HG03196 (cell line): ENCODE data around the gene TTC9C.
A peak's percentile ranks its signal among the peaks of the same experiment; 100 is the strongest.
"Not testable (repeated sequence)": the region's sequence is repeated elsewhere in the genome, so short reads cannot be mapped to it uniquely, and the experiment has no call there.

ENCODE experiments used
- ATAC-seq: cut with Tn5 transposase; IDR thresholded peaks from one replicate; pipeline ENCODE4 v1.9.1; 2021; ENCODE audit not compliant: unreplicated experiment

TTC9C gene

DNA sequence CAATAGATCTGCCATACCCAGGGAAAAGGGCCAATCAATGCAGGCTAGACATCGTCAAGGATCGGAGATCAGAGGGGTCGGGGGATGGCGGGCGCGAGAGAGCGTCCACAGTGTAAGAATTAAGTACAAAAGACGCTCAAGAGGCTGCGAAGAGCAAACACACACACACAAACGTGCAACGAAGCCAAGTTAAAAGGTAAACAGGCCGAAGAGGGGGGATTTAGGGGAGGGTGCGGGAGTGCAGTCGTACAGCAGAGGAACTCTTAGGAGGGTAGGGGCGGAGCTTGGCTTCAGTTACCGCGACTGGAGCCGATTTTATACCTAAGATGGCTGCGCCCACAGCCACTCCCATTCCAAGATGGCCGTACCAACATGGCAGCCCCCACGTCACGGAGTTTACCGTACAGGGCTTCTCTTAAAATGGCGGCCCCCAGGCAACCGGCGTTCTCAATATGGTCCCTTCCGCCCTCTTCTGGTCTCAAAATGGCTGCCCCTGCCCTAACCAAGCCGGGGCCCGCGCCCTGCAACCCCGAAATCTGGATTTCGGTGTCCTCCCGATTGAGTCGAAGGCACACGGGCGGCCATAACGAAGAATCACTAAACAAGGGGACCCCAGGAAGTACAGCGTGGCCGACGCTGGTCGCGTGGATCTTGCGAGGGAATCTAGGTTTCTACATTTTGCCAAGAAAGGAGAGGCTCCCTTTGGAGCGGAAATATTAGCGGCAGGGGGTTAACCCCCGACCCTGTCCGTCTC, 18.9 kb upstream of the TTC9C start:
- ATAC-seq, result peak; percentile 62

DNA sequence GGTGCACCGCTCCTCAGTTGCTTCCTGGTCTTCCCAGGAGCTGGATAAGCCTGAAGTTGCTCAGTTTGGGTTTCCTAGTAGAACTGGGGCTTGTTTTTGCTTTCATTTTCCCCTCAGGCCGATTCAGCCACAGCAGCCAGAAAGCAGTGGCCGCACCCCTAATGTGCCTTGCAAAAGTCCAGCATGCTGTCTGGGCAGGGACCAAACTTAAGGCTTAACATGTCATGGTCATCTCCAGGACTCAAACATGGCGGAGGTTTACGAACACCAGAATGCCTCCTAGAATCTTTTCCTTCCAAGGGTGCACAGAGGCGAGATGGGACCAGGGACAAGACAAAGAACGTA, 18.3 kb upstream of the TTC9C start:
- no peak for ATAC-seq

DNA sequence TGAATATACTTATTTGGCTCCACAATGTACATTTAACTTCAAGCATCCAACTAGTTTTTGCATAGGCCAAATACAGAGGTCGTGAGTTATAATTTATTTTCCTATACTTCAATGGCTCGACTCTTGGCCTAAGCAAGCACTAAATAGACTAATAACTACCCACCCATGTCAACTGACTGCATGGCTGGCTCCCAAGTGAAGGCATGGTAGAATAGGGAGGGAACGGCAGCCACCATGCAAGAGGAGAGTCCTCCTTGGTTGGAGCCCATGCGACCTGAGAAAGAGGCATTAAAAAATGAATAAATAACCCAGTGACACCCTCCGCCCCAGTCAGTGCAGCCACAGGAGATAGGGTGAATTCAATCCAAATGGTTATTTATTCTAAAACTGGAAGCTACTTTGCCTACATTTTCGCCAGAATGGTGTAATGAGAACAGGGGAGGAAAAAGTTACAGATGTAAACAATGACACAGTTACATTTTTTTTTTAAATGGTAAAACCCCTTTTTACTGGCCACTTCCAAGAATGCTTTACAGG, 15.9 kb upstream of the TTC9C start:
- no peak for ATAC-seq

DNA sequence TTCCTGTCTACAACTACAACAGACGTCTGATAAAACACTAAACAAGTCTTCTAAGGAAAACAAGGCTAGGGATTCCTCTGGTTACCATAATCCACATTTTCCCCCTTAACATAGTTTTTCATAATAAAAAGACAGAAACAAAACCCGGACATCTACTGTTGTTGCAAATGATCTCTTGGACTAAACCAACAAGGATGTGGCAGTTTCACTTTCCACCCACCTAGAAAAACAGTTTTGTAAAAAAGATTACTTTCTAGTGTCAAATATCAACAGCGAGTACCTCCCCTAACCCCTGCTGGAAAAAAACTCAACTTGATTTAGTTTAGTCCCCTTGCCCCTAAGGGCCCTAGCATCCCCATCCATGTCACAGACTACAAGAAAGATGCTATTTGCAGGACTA, 15.4 kb upstream of the TTC9C start:
- ATAC-seq, result no peak

DNA sequence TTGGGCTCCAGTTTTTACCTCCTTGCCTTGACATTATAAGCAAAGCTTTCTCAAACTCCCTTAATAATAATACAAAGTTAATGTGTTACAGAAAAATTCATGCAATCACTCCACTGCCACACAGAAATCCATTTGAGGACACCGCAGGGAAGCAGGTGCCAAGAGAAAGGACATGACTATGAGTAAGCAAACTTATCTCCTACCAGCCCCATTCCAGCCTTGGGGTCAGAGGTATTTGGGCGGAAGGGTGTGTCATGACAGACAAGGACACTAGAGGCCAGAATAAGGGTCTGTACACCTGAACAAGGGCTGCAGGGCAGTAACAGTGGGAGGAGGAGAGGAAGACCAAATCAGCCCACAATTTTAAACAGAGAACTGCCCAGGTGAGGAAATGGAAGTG, 14.9 kb upstream of the TTC9C start:
- no peak for ATAC-seq

DNA sequence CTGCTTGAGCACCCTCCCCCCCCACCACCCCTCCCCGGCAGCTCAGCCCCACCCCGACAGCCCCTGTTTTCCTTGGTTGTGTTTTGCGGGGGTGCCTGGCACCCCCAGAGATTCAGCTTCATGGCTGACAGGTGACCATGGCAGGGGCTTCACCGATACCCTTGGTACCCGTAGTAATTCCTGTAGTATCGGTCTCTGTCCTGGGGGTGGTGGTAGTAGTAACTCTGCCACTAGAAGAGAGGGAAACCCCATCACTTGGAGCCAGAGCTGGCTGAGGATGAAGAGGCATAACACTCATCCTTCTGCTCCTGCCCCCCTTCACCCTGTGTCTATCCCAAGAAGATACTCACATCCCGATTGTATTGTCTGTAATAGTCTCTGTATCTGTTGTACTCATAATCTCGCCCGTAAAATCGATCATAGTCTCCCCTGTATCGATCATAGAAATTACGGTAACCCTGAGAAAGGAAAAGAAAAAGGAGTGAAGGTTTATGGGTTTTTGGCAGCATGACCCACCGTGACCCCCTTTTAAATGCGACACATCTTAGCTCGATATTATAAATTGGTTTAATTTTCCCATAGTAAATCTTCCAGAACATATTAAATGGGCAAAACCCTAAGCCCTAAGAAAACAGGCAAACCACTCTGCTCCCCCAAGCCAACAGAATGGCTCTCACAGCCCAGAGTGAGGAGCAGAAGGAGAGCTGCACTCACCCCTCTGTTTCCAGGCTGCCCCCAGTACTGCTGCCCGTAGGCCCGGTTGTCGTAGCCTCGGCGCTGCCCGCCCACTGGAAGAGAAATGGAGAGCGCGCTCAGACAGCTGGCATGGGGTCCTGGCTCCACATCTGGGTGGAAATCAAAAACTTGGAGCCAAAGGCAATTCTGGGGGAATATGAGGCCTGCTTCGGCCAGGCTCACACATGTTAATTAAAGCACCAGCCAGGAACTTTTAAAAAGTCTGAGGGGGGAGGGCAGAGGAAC, 12.8 kb upstream of the TTC9C start:
- no peak for ATAC-seq

DNA sequence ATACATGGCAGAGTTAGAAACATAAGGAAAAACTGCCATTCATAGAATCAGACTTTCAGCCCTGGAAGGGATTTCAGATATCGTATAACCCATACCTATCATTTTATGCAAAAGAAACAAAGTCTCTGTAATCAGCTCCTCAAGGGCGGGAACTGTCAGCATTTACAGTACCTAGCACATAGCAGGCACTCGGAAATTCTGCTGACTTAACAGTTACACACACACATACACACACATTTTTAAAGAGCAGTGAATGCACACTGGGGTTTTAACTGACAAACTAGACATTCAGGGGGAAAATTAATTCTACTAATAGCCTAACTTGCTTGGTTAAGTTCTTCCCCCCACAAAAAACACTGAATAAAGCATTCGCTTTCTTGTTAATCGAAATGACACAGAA, 12.1 kb upstream of the TTC9C start:
- ATAC-seq, result no peak

DNA sequence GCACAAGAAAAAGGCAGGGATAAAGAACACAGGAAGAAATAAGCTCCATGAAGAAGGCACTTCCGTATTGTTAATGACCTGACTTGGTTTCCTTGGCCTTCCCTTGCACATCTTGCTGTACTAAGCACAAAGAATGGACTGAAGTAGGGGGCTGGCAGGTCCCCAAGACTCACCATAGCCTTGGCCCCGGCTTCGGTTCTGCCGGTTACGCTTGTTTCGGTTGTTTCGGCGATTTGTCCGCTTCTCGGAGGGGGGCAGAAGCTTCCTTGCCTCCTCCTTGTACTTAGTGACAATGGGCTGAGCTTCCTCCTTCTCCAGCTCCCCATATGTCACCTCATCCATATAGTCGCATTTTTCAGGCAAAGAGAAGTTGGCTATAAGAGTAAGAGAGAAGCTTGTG, 11.5 kb upstream of the TTC9C start:
- no peak for ATAC-seq

DNA sequence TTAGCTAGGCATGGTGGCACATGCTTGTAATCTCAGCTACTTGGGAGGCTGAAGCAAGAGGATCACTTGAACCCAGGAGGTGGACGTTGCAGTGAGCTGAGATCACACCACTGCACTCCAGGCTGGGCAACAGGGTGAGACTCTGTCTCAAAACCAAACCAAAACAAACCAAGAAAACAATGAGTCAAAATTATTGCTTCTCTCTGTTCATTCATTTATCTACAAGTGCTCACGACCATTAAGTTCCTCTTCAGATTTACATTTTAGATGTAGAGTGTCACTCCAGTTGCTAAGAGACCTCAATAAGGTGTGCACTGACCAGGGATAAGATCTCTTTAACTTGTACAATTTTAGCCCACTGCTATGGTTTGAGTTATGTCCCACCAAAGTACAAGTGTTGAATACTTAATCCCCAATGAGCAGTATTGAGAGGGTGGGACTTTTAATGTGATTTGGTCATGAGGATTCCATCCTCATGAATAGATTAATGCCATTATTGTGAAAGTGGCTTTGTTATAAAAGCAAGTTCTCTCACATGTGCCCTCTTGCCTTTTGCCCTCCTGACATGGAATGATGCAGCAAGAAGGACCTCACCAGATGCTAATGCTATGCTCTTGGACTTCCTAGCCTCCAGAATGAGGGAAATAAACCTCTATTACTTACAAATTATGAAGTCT, 8.8 kb upstream of the TTC9C start:
- ATAC-seq, result no peak

DNA sequence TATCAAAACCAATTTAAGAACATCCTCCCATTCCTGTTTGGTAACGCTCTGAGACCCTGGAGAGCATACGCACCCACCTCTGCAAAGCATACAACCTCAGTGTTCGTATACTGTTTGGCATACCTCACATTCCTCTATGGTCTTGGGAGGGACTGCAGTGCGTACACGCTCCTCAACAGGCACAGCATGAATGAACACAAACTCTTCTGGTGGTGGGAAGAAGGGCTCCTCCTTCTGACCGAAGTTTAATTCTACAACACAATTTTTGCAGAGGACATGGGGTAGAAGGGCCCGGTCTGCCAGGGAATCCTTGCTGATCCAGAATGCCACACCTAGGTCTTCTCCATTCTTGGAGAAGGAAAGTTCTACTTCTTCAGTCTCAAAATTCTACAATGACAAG, 6.3 kb upstream of the TTC9C start:
- ATAC-seq, result no peak

DNA sequence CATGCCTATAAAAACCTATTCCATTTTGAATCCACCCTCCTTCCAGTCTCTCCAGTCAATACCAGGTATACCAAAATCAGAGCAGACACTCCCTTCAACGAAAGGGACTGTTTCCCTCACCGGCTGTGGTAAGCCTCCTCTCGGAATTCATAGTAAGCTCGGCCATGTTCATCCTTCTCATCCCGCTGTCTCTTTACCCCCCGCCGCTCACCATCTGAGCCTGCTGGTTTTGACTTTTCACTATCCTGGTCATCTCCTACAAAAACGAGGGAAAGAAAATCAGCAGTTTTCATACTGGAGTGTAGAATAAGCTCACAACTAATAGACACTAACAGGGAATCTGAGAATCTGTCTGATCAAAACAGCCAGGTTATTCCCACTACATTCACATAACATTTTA, 4.1 kb upstream of the TTC9C start:
- ATAC-seq, result no peak

DNA sequence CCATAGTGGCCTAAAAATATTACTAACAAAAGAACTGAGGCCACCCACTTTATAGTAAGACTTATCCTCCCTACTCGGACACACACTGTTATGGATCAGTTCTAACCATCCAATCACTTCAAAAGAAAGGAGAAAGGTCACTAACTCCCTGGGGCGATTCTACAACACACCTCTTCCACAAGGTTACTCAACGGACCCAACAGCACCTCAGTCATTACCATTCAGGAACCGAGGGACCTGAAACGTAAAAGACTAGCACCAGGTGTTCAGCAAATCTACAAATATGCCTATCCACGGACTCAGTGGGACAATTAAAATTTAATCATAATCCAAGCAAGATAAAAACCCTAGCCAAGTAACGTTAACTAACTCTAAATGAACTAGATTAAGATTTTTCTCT, 2.6 kb upstream of the TTC9C start:
- no peak for ATAC-seq

DNA sequence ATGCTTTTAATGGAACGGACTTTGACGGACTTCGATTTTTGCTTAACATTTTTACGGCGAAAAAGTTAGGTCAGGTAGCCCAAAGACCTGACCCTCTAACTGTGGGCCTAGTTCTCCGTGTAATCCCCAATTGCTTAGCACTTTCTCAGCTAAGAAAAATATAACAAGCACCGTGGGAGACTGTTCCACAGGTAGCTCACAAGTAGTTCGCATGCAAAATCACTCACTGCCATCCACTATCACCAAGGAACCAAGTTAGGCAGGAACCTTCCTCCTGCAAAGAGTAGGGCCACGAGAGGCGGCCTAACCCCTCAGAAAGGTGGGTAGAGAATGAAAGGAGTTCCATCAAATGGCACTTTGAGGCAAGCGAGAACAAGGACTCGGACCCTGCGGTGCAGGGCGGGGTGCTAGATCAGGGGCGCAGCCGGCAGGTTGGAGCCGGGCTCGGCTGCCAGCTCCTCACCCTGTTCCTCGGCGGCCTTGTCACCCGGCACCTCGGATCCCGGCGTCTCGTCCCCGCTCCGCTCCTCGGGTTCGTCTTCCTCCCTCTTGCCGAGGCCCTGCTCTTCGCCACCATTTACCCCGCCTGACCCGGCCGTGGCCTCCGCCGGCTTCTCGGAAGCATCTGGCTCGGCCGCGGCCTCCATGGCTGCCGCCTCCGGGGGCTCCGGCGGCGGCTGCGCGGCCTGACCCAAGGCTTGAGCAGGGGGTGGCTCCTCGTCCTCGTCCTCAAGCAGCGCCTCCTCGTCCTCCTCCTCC, 2.0 kb upstream of the TTC9C start:
- peak; percentile 8 for ATAC-seq

DNA sequence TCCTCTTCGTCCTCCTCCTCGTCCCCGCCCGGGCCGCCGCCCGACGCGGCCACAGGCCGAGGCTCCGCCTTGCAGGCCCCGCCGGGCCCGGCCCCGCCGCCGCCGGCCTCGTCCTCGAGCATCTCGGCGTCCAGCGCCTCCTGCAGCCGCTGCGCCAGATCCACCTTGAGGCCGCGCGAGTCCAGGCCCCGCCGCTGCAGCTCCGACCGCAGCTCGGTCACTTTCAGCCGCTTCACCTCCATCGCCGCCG, 1.4 kb upstream of the TTC9C start:
- ATAC-seq, result no peak

DNA sequence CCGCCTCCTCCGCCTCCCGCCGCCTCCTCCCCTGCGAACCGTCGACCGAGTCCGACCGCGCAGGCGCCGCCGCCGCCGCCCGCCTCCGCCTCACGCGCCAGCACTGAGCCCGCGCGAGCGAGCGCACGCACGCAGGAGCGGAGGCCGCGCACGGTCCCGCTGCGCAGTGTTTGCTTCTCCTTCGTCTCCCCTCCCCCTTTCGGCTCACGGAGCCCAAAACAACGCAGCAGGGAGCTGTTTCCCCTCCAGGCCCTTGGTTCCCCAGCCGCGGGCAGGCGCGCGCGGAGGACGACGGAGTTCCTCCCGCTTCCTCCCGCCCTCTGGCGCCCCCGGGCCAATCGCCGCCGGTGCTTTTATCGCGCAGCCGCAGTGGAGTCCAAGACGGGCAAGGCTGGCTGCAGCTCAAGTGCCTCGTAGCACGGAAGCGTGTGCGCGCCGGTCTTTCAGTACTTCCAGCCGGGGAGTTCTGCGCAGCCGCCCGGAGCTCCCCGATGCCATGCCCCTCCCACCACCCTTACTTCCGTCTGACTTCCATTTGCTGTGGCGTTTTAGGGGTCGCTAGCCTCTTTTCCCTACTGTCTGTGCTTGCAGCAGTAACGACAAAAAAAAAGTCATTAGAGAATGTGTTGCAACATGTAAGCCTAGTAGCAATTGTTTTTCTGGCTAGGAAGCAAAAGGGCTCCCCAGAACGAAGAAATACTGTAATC, 968 bp upstream of the TTC9C start, which contains the start of gene HNRNPUL2:
Gene HNRNPUL2 (minus strand): TSS at position 293 of the 707 bp plus-strand sequence. CDS start 301 bp downstream, outside the sequence.
- peak; percentile 67 for ATAC-seq

DNA sequence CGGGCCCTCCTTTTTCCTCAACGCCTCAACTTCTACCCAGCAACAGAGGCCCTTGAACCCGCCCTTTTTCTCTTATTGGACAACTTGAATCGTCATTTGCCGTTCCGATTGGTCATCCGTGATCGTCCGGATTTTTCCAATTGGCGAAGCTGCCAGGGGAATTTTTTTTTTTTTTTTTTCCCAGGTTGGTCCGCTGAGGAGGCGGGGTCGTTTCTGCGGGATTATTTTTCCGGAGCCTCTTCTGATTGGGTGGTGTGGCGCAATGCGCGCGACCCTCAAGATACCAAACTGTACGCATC, 465 bp upstream of the TTC9C start:
- ATAC-seq, result peak; percentile 43

DNA sequence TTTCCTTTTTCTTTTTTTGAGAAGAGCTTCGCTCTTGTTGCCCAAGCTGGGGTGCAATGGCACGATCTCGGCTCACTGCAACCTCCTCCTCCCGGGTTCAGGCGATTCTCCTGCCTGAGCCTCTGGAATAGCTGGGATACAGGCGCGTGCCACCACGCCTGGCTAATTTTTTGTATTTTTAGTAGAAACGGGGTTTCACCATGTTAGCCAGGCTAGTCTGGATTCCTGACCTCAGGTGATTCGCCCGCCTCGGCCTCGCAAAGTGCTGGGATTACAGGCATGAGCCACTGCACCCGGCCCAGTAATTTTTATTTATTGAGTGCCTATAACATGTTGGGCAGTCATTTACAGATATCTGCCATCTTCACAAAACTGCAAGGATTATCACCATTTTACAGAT, 1.8 kb downstream of the TTC9C start:
- not testable (repeated sequence) for ATAC-seq

DNA sequence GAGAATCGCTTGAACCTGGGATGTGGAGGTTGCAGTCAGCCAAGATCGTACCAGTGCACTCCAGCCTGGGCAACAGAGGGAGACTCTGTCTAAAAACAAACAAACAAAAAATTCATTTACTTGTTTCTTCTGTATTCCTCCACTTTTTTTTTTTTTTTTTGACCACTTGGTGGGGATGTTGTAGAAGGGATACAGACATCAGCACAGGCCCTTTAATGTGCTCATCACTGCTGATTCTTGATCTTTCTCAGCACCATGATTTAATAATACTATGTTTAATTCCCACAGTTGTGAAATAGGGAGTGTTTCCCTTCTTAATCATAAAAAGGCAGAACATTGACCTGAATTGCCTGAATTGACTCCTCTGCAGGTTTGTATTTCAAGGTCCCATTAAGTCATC, 4.5 kb downstream of the TTC9C start:
- ATAC-seq, result no peak

DNA sequence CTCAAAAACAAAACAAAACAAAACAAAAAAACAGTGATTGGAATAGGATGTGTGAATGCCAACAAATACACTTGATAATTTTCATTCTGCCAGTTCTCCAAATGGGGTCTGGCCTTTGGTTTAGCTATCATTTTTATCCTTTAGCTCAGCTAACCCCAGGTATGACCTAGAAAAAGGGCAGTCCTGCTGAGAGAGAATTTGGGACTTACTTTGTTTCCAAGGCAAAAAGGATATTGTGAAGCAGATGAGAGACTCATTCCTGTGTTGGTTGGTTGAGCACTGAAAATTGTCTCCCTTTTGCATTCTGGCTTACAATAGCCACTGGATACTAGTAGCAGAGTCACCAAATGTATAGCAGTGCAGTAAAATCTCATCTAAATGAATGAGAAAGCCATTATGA, 8.9 kb downstream of the TTC9C start:
- no peak for ATAC-seq

DNA sequence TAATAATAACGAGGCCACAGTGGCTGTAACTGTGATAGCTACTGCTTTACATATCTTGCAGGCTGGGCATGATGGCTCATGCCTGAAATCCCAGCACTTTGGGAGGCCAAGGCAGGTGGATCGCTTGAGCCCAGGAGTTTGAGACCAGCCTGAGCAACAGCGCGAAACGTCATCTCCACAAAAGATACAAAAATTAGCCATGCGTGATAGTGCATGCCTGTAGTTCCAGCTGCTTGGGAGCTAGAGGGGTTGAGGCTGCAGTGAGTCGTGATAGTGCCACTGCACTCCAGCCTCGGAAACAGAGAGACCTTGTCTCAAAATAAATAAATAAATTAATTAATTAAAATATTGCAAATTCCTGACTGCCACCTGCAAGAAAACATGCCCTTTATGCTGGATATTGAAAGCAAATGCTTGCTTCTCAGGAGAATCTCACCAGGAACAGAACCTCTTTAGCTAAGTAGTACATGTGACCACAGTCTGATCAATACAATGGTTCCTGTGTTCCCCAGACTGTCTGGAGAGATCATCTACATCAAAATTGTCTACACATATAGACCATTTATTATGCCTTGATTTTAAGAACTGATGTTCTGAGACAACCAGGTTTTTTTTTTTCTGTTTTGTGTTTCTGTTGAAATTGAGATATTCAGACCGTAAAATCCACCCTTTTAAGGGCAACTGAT, 19.3 kb downstream of the TTC9C start:
- ATAC-seq, result no peak
